Transverse colon (tissue), 4 donors: ENCODE results near the gene RTKN2. TPM values are rescaled to one million over a fixed set of nuclear protein-coding genes. Genes with fewer than 3 reads are reported as not detected.

Experiments used
- DNase-seq: peaks from one replicate; pipeline ENCODE4 v3.0.0-alpha.2; 2019
- H3K27ac ChIP-seq, 4 donors: fragments of 200-600 bp; sonication (generic); 2 replicates each; pipeline ENCODE4 v1.5.1; 2016 to 2018; ENCODE audit warnings: inconsistent platforms in 4 of 4
- H3K27me3 ChIP-seq: fragments of 200-600 bp; sonication (generic); 2 replicates; pipeline ENCODE4 v1.5.1; 2017; ENCODE audit warnings: inconsistent platforms
- H3K36me3 ChIP-seq, 4 donors: fragments of 200-600 bp; sonication (generic); 2 replicates each; pipeline ENCODE4 v1.5.1; 2017 to 2019; ENCODE audit warnings: inconsistent platforms in 4 of 4
- H3K4me1 ChIP-seq, 4 donors: fragments of 200-600 bp; sonication (generic); 2 replicates each; pipeline ENCODE4 v1.5.1; 2017 to 2020; ENCODE audit warnings: inconsistent platforms in 4 of 4
- H3K4me3 ChIP-seq, 4 donors: fragments of 200-600 bp; sonication (generic); 1 replicate in 1 of 4; 2 replicates in 3 of 4; pipeline versions ENCODE4 v1.5.1 to v1.6.1; 2017 to 2019; ENCODE audit warnings: inconsistent platforms in 4 of 4
- H3K9me3 ChIP-seq, 2 donors: fragments of 200-600 bp; sonication (generic); 2 replicates each; pipeline ENCODE4 v1.5.1; 2017 to 2019; ENCODE audit warnings: inconsistent platforms in 2 of 2
- EP300 ChIP-seq: sonication (generic); formaldehyde crosslinking; IDR thresholded peaks from one replicate; pipeline ENCODE4 v1.6.1; 2017; ENCODE audit warnings: antibody characterized with exemption, low read depth
- POLR2A ChIP-seq: fragments of 450-650 bp; IDR thresholded peaks from one replicate; pipeline ENCODE4 v1.6.1; 2016; ENCODE audit warnings: antibody characterized with exemption, mild to moderate bottlenecking, moderate library complexity
- POLR2AphosphoS5 ChIP-seq, 3 donors: sonication (generic); formaldehyde crosslinking; IDR thresholded peaks; one replicate each; pipeline ENCODE4 v1.6.1; 2016; ENCODE audit warnings: antibody characterized with exemption in 3 of 3
- WGBS, 2 donors: methylation state at CpG; one replicate each; pipeline ENCODE4 v1.1.5; 2018; ENCODE audit warnings: low coverage in 1 of 2; 5-methylcytosine and 5-hydroxymethylcytosine counted together
- in situ Hi-C, 4 donors: fragments of 200-750 bp; cut with MboI; loops; one replicate each; pipeline versions ENCODE4 v1.15.0 to v1.15.1; 2017; ENCODE audit warnings: low sequenced_read_pairs in 3 of 4, low pct_ligation_motif_present in 1 of 4, low pct_unique_long_range_greater_than_20kb in 1 of 4
- intact Hi-C: fragments of 100-400 bp; cut with DNase I; formaldehyde crosslinking; loops from one replicate; pipeline ENCODE4 v1.15.1; 2023; ENCODE audit warnings: low total_unique reads
- total RNA-seq, 4 donors: library from RNA; depleted of rRNA; stranded (reverse); fragments of >200 nt; gene quantifications; one replicate each; pipeline ENCODE4 v1.1.0, GENCODE V29; 2016
- TF ChIP-seq, protein P1 (sequence below), 5 experiments: fragments of 200-600 bp in 3 of 5; fragments of 450-650 bp in 2 of 5; sonication (generic) in 3 of 5; IDR thresholded peaks; 1 replicate in 2 of 5; 2 replicates in 3 of 5; pipeline ENCODE4 v1.5.1; 2016 to 2017; ENCODE audit warnings: antibody characterized with exemption in 5 of 5, inconsistent platforms in 3 of 5, mild to moderate bottlenecking in 2 of 5, moderate library complexity in 1 of 5

The RTKN2 gene
- total RNA-seq, 4 donors from 2014 or later: under 0.01 to 2.7 (median 0.68) TPM; not detected in 1

DNA sequence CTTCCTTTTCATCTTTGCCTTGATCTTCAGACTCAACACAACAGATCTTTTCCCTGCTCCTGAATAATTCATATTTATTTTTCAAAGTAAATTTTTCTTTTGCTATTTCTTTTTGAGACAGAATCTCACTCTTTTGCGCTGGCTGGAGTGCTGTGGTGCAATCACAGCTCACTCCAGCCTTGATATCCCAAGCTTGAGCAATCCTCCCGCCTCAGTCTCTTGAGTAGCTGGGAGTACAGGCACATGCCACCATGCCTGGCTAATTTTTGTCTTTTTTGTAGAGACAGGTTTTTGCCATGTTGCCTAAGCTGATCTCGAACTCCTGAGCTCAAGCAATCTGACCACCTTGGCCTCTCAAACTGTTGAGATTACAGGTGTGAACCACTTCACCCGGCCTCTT lies 9.2 kb downstream of the RTKN2 start:
- H3K27me3 ChIP-seq: no peaks in the 10 kb centered on the region
- no peak for DNase-seq
- no peak overlapping the region for H3K4me3 ChIP-seq
- no peaks in the 10 kb centered on the region for H3K9me3 ChIP-seq
- 82 to 92% methylated on average over 4 of the region's 4 CpGs for WGBS, 2 donors
- peaks cover 0 to 3% (median 0%) of the 10 kb centered on the region in 4 donors for H3K4me1 ChIP-seq
- TF ChIP-seq POLR2A (no peak), POLR2AphosphoS5 (IDR thresholded peaks at IDR 0.05) (no peak), EP300 (no peak)
- TF ChIP-seq, protein P1, sequence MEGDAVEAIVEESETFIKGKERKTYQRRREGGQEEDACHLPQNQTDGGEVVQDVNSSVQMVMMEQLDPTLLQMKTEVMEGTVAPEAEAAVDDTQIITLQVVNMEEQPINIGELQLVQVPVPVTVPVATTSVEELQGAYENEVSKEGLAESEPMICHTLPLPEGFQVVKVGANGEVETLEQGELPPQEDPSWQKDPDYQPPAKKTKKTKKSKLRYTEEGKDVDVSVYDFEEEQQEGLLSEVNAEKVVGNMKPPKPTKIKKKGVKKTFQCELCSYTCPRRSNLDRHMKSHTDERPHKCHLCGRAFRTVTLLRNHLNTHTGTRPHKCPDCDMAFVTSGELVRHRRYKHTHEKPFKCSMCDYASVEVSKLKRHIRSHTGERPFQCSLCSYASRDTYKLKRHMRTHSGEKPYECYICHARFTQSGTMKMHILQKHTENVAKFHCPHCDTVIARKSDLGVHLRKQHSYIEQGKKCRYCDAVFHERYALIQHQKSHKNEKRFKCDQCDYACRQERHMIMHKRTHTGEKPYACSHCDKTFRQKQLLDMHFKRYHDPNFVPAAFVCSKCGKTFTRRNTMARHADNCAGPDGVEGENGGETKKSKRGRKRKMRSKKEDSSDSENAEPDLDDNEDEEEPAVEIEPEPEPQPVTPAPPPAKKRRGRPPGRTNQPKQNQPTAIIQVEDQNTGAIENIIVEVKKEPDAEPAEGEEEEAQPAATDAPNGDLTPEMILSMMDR (IDR thresholded peaks at IDR 0.05): no peak
- H3K27ac ChIP-seq: no peak overlapping the region
- in situ Hi-C loops (loop anchor here in 2 of 4 donors (10.0 kb wide), 1 partner anchor 365 kb away; no protein-coding TSS in a partner anchor), intact Hi-C loops (no loop called here)
- no peaks in the 10 kb centered on the region for H3K36me3 ChIP-seq

DNA sequence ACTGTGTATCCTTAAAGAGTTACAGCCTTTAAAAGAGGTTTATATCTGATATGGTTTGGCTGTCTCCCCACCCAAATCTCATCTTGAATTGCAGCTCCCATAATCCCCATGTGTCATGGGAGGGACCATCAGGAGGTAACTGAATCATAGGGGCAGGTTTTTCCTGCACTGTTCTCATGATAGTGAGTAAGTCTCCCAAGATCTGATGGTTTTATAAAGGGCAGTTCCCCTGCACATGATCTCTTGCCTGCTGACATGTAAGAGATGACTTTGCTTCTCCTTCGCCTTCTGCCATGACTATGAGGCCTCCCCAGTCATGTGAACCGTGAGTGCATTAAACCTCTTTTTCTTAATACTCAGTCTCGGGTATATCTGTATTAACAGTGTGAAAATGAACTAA lies 9.7 kb downstream of the RTKN2 start:
- in situ Hi-C loops (loop anchor here in 2 of 4 donors (10.0 kb wide), 1 partner anchor 364 kb away; no protein-coding TSS in a partner anchor), intact Hi-C loops (no loop called here)
- H3K4me3 ChIP-seq: no peak overlapping the region
- H3K27me3 ChIP-seq: no peaks in the 10 kb centered on the region
- TF ChIP-seq, protein P1 (IDR thresholded peaks at IDR 0.05): no peak
- no peak for TF ChIP-seq EP300
- no peak for TF ChIP-seq POLR2A
- no peaks in the 10 kb centered on the region for H3K4me1 ChIP-seq
- no peaks in the 10 kb centered on the region for H3K9me3 ChIP-seq
- WGBS, 2 donors: 84 to 99% methylated on average over 3 of the region's 3 CpGs
- H3K36me3 ChIP-seq: no peaks in the 10 kb centered on the region
- no peak overlapping the region for H3K27ac ChIP-seq
- DNase-seq: no peak

- no peak for DNase-seq
- Histone ChIP-seq H3K4me1 (no peaks in the 10 kb centered on the region), H3K9me3 (no peaks in the 10 kb centered on the region), H3K4me3 (no peak overlapping the region), H3K27me3 (no peaks in the 10 kb centered on the region), H3K36me3 (no peaks in the 10 kb centered on the region), H3K27ac (no peak overlapping the region)
- in situ Hi-C loops (loop anchor here in 2 of 4 donors (10.0 kb wide), 1 partner anchor 359 kb away; no protein-coding TSS in a partner anchor), intact Hi-C loops (no loop called here)
- TF ChIP-seq POLR2AphosphoS5 (IDR thresholded peaks at IDR 0.05): no peak
- WGBS, 2 donors: 89 to 100% methylated on average over 1 of the region's 1 CpG
Observed at GRCh38 chr10:62253704-62254103, 14.9 kb downstream of the RTKN2 start.

DNA sequence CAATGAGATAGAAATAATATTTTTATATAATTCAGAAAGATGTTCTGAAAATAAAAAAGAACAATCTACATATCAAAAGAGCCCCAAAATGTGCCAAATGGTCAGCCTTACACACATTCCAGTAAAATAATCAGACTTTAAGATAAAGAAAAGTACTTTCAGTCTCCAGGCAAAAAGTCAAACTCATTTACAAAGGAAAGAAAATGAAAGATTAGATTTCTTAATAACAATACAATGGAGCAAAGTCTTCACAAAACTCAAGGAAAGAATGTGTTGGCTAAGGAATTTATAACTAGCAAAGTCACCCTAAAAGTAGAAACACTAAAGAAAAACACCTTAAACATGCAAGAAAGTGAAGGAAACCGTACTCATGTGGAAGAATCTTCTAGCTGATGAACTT lies 16.6 kb downstream of the RTKN2 start:
- Histone ChIP-seq H3K27me3 (no peaks in the 10 kb centered on the region), H3K36me3 (no peaks in the 10 kb centered on the region), H3K4me1 (no peaks in the 10 kb centered on the region), H3K27ac (no peak overlapping the region), H3K4me3 (no peak overlapping the region), H3K9me3 (no peaks in the 10 kb centered on the region)
- intact Hi-C loops: no loop called here
- 91 to 96% methylated on average over 1 of the region's 1 CpG for WGBS, 2 donors
- in situ Hi-C loops: loop anchor here in 2 of 4 donors (10.0 kb wide), 1 partner anchor 357 kb away; no protein-coding TSS in a partner anchor
- TF ChIP-seq POLR2A (no peak), EP300 (no peak), POLR2AphosphoS5 (IDR thresholded peaks at IDR 0.05) (no peak)
- TF ChIP-seq, protein P1 (IDR thresholded peaks at IDR 0.05): no peak
- DNase-seq: no peak
